ENCODE results near the gene COL5A1.

- TF ChIP-seq, protein P1, sequence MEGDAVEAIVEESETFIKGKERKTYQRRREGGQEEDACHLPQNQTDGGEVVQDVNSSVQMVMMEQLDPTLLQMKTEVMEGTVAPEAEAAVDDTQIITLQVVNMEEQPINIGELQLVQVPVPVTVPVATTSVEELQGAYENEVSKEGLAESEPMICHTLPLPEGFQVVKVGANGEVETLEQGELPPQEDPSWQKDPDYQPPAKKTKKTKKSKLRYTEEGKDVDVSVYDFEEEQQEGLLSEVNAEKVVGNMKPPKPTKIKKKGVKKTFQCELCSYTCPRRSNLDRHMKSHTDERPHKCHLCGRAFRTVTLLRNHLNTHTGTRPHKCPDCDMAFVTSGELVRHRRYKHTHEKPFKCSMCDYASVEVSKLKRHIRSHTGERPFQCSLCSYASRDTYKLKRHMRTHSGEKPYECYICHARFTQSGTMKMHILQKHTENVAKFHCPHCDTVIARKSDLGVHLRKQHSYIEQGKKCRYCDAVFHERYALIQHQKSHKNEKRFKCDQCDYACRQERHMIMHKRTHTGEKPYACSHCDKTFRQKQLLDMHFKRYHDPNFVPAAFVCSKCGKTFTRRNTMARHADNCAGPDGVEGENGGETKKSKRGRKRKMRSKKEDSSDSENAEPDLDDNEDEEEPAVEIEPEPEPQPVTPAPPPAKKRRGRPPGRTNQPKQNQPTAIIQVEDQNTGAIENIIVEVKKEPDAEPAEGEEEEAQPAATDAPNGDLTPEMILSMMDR (IDR thresholded peaks at IDR 0.05), result no peak
- no peak for TF ChIP-seq POLR2A (IDR thresholded peaks at IDR 0.05)
These were observed 9.8 kb downstream of the COL5A1 start for GRCh38 chr9:134651226-134651905.

Data from Peyer's patch (tissue), 4 donors.